ENCODE results near the gene HES2.

- no peak for TF ChIP-seq EP300 (IDR thresholded peaks at IDR 0.05)
- no peak for TF ChIP-seq CTCF (IDR thresholded peaks at IDR 0.05)
- no peak for TF ChIP-seq POLR2A (IDR thresholded peaks at IDR 0.05)
Observed at GRCh38 chr1:6384962-6385361, 34.8 kb downstream of the HES2 start.
